Middle frontal gyrus (tissue), 1 donor: ENCODE results near the gene LTBP4.
"Not testable (repeated sequence)": the region's sequence is repeated elsewhere in the genome, so short reads cannot be mapped to it uniquely, and the experiment has no call there.

Experiments
- DNase-seq: peaks from one replicate; pipeline ENCODE4 v3.0.0-alpha.2; 2015; ENCODE audit warnings: low spot score; ENCODE audit errors: extremely low spot score

LTBP4 gene

DNA sequence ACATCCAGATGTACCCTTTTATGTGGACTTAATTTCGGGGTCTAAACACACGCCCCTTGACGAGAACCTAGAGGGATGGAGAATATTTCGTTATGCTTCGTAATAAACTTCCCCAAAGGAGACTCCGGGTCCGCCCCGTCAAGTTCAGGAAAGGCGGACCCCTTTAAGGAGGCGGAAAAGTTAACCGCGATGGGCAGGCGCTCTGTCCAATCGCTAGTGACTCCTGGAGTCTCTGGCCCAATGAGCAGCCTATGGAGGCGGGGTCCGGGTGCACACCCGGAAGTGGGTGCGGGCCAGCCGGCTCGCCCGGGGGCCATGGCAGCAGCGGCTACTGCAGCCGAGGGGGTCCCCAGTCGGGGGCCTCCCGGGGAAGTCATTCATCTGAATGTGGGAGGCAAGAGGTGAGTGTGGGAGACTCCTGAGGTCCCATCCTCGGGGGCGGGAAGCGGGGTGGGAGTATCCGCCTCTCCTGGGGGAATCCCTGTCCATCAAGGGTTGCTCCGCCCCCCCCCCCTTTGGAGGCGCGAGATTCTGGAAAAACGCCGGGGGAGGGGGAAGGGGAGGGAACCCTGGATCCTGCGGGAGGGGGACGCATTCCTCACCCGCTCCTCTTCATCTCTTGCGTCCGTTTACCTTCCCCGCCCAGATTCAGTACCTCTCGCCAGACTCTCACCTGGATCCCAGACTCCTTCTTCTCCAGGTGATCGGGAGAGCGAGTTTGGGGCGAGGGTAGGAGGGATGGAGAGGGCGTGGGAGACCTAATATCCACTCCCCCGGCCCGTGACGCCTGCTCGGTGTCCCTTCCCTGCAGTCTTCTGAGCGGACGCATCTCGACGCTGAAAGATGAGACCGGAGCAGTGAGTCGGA, 24.4 kb upstream of the LTBP4 start, which contains the start of gene SHKBP1:
TSS of gene SHKBP1 (plus strand) at position 289 of the 867 bp plus-strand sequence. CDS start at position 316, 27 bp downstream.
- peak; percentile 88 for DNase-seq

DNA sequence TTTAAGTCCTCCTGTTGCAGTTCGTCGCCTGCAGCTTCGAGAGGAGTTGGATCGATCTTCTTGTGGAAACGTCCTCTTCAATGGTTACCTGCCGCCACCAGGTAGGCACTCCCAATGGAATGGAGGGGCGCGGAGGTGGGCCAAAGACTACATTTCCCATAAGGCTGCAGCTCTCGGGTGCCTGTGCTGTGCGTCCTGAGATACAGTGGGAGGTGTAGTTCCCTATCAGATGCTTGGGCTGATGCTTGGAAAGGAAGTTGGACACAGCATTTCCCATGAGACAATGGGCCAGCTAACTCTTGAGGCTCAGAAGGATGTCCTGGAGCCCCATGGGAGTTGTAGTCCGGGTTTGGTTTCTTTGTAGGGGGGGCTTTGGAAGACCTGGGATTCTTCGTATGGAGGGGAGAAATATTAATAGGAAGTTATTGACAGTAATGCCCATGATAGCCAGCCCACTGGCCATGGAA, 22.7 kb upstream of the LTBP4 start:
- DNase-seq: no peak

DNA sequence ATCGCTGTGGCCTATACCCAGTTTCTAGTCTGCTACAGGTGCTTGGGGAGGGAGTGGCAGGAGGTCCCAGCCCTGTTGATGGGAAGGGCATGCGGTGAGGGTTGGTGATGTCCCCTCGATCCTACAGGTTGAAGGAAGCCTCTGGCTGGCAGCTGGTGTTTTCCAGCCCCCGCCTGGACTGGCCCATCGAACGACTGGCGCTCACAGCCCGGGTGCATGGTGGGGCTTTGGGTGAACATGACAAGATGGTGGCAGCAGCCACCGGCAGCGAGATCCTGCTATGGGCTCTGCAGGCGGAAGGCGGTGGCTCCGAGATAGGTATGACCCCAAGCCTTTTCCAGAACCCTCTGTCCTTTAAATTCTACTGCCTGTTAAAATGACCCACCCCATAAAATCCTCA, 20.6 kb upstream of the LTBP4 start:
- no peak for DNase-seq

DNA sequence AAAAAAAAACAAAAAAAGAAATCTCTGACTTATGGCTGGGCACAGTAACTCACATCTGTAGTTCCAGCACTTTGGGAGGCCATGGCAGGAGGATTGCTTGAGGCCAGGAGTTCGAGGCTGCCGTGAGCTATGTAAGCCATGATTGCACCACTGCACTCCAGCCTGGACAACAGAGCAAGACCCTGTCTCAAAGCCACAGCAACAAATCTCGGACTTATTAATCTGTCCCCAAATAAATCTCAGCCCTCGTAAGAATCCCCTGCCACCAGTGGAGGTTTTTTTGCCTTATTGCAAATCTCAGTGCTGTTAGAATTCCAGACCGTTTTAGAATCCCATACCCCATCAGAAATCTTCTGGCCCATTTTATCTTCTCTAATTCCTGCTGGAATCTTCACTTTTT, 19.6 kb upstream of the LTBP4 start:
- DNase-seq: no peak

DNA sequence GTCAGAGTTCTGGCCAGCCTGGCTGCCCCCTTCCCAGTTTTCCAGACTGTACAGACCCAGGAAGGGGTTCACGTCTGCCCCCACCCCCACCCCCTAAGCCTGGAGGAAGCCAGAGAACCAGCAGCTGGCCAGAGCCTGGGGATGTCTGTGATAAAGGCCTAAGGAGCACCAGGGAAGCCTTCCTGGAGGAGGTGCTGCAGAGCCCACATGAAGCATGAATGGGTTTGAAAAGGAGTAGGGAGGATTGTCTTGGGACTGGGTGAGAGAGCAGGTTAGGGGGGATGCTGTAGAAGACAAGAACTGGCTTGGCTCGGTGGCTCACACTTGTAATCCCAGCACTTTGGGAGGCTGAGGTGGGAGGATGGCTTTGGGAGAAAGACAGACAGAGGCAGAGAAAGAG, 18.7 kb upstream of the LTBP4 start:
- no peak for DNase-seq

DNA sequence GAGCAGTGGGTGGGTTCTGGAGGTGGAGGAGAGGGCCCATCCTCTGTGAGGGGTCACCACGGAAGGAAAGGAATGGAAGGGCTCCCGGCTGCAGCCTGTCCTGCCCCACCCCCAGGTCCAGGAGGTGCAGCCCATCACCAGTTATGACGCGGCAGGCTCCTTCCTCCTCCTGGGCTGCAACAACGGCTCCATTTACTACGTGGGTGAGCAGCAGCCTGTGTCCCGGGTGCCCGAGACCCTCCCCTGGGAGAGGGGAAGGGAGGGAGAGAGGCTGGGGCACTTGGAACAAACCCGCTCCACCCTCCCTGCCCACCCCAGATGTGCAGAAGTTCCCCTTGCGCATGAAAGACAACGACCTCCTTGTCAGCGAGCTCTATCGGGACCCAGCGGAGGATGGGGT, 17.9 kb upstream of the LTBP4 start:
- DNase-seq: no peak

DNA sequence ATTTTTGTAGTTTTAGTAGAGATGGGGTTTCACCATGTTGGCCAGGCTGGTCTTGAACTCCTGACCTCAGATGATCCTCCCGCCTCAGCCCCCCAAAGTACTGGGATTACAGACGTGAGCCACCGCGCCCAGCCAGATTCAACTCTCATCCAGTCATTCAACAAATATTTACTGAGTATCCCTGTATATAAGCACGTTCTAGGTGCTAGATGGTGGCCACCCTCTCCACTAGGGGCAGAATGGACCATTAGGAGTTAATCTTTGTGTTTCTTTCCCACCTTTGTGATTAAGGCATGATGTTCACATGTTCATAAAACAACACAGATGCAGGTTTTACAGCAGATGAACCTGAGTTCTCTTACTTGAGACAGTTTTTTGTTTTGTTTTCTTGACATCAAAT, 17.2 kb upstream of the LTBP4 start:
- no peak for DNase-seq

DNA sequence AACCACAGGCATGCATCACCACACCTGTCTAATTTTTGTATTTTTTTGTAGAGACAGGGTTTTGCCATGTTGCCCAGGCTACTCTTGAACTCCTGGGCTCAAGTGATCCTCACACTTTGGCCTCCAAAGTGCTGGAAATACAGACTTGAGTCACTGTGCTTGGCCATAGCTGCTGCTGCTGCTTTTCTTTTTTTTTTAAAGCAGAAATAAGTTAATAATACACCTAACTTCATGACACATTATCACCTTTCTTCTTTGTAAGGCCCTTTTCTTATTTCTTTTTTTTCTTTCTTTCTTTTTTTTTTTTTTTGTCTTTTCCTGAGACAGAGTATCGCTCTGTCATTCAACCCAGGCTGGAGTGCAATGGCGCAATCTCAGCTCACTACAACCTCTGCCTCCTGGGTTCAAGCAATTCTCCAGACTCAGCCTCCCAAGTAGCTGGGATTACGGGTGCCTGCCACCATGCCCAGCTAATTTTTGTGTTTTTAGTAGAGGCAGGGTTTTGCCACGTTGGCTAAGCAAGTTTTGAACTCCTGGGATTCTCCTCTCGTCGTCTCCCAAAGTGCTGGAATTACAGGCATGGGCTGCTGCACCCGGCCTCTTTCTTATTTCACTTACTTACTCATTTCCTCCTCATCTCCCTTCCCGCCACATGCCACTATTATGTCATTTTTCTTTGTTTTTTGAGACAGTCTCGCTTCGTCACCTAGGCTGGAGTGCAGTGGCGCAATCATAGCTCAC, 15.8 kb upstream of the LTBP4 start:
- no peak for DNase-seq

DNA sequence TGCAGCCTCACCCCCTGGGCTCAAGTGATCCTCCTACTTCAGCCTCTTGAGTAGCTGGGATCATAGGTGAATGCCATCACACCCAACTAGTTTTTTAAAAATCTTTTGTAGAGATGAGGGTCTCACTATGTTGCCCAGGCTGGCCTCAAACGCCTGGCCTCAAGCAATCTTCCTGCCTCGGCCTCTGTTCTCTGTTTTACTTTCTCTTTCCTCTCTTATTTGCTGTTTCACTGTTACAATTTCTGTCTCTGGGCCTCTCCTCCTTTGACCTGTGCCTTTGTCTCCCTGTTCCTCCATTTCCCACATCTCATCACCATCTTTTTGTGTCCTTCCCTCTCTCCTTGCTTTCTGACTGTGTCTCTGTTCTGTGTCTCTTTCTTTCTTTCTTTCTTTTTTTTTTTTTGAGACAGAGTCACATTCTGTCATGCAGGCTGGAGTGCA, 15.2 kb upstream of the LTBP4 start:
- DNase-seq: no peak

DNA sequence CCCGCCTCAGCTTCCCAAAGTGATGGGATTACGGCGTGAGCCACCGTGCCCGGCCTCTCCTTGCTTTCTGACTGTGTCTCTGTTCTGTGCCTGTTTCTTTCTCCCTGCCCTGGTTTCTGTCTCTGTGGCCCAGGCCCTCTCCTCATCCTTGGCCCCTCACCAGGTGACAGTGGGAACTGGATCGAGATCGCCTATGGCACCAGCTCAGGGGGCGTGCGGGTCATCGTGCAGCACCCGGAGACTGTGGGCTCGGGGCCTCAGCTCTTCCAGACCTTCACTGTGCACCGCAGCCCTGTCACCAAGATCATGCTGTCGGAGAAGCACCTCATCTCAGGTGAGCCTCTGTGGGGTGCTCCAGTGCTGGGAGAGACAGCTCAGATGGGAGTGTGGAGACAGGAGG, 14.6 kb upstream of the LTBP4 start:
- DNase-seq: no peak

DNA sequence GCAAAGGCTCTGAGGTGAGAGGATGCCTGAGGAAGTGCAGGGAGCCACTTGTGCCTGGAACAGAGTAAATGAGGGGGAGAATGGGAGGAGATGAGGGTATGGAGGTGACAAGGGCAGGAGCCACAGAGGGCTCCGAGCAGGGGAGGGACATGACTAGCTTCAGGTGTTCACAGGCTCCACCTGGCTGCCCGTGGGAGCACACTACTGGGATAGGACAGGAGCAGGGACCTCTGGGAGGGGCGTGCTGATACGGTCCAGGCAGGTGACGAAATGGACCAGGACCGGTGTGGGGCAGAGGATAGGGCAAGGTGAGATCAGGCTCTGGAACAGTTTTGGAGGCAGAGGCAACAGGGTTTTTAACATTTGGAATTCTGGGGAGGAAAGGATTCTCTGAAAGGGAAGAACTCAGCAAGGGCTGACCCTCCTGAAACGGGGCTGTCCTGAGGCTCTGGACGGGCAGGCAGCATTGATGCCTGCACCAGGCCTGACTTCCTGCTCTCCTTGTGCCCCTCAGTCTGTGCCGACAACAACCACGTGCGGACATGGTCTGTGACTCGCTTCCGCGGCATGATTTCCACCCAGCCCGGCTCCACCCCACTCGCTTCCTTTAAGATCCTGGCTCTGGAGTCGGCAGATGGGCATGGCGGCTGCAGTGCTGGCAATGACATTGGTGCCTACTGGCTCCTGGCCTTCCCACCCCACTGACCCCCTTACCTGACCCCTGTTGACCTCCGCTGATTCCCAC, 12.9 kb upstream of the LTBP4 start:
- DNase-seq: no peak

DNA sequence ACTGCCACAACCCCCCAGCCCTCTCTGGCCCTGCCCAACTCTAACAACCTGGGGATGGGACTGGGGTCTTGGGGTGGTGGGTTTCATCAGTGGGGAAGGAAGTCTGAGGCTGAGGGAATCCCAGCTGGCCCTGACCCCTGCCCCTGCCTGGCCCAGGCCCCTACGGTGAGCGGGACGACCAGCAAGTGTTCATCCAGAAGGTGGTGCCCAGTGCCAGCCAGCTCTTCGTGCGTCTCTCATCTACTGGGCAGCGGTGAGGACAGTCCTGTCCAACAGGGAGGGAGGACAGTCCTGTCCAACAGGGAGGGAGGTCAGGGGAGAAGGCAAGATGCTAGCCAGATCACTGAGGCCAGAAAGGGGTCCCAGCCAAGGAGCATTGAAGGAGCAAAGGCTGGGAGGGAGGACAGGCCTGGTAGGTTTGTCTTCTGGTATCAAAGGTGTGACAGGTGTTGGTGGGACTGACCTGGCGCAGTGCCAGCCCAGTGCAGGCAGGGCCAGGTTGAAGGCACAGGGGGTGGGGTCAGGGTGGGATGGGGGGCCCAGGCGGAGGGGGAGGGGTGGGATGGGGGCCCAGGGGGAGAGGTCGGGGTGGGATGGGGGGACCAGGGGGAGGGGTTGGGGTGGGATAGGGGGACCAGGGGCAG, 12.1 kb upstream of the LTBP4 start:
- no peak for DNase-seq

DNA sequence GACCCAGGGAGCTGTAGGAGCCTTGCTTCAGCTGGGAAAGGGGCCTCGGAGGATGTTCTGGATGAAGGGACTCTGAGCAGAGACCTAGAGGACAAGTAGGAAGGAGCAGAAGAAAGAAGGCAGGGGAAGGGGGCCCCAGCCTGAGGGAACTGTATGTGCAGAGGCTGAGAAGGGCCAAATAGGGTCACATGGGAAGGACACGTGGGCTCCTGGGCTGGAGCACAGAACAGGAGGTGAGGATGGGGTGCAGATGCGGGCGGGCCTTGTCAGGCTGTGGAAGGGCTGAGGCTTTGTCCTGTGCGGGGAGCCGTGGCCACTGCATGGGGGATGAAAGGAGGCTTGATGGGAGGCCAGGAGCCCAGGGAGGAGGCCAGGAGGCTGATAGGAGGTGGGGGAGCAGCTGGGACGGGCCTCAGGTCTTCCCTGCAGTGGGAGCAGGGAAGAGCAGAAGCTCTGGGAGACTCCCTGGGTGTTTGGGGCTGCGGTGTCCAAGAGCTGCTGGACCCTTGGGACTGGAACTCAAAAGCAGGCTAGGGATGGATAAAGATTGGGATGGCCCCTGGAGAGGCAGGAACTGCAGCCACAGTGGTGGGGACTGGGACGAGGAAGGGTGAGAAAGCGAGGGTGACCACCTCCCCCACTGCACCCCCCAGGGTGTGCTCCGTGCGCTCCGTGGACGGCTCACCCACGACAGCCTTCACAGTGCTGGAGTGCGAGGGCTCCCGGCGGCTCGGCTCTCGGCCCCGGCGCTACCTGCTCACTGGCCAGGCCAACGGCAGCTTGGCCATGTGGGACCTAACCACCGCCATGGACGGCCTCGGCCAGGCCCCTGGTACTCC, 11.4 kb upstream of the LTBP4 start:
- DNase-seq: no peak

DNA sequence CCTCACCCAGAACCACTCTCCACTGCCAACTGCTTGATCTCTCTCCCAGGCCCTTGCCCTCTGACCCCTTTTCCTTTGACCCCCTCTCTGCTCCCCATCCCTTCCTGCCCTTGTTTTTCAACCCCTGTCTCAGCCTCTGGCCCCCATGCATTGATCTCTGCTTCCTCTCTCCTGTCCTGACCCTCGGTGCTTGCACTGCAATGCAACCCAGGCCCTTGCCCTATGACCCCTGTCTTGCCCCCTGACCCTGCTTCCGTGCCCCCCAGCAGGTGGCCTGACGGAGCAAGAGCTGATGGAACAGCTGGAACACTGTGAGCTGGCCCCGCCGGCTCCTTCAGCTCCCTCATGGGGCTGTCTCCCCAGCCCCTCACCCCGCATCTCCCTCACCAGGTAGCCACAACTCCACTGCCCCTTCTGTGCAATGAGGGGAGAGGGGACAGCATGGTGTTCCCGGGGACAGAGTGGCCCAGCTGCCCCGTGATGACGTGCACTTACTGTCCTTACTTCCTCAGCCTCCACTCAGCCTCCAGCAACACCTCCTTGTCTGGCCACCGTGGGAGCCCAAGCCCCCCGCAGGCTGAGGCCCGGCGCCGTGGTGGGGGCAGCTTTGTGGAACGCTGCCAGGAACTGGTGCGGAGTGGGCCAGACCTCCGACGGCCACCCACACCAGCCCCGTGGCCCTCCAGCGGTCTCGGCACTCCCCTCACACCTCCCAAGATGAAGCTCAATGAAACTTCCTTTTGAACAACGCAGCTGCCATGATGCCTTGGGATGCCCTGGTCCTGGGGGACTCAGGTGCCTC, 10.5 kb upstream of the LTBP4 start:
- no peak for DNase-seq

DNA sequence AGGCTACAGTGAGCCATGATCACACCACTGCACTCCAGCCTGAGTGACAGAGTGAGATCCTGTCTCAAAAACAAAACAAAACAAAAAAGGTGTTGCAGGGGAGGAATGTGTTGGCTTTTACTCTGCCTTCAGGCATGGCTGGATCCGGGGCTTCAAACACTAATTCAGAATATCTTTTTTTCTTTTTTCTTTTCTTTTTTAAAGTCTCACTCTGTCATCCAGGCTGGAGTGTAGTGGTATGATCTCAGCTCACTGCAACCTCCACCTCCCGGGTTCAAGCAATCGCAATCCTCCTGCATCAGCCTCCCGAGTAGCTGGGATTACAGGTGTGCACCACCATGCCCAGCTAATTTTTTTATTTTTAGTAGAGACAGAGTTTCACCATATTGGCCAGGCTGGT, 9.4 kb upstream of the LTBP4 start:
- DNase-seq: not testable (repeated sequence)

DNA sequence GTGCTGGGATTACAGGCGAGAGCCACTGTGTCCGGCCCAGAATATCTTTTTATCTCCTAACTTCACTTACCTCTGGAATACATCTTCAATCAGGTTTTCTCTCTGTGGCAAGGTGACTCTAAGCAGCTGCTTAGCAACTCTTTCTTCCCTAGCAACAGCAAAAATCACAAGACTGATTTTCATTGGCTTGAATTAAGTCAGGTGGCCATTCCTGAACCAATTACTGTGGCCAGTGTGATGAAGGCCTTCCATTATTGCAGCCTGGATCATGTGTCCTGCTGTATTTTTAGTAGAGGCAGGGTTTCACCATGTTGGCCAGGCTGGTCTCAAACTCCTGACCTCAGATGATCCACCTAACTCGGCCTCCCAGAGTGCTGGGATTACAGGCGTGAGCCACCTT, 9.0 kb upstream of the LTBP4 start:
- no peak for DNase-seq

DNA sequence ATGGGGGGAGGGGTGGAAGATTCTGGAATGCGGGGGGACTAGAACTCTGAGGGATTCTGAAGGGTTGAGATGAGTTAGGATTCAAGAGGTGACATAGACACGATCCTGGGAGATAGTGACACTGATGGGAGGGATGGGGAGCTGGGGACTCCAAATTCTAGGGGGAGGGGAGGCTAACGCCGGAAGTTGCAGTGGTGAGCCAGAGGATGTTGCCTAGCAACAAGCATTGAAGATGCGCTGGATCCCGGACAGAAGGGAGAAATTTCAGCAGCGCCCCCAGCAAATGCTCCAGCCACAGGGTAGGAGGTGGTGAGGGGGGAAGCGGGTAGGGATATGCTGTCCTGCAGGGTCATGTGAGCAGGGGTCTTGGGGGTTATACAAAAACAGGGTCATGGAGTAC, 6.9 kb upstream of the LTBP4 start:
- no peak for DNase-seq

DNA sequence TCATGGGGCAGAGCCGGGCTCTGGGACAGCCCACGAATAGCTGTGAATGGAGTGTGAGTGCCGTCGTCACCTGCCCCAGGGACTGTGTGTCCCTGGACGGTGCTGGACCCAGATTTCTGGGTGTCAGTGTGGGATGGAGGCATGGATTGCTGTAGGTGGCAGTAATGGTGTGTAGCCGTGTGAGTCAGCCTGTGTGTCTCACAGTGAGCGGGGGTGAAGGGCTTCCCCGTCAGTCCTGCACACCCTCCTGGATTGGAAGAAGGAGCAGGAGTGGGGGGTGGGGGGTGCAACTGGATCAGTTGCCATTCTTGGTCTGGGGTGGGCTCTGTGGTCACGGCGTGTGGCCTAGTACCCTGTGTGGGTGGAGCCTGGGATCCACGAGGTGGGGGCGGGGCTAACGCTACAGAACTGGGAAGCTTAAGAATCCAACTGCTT, 6.5 kb upstream of the LTBP4 start:
- DNase-seq: no peak

DNA sequence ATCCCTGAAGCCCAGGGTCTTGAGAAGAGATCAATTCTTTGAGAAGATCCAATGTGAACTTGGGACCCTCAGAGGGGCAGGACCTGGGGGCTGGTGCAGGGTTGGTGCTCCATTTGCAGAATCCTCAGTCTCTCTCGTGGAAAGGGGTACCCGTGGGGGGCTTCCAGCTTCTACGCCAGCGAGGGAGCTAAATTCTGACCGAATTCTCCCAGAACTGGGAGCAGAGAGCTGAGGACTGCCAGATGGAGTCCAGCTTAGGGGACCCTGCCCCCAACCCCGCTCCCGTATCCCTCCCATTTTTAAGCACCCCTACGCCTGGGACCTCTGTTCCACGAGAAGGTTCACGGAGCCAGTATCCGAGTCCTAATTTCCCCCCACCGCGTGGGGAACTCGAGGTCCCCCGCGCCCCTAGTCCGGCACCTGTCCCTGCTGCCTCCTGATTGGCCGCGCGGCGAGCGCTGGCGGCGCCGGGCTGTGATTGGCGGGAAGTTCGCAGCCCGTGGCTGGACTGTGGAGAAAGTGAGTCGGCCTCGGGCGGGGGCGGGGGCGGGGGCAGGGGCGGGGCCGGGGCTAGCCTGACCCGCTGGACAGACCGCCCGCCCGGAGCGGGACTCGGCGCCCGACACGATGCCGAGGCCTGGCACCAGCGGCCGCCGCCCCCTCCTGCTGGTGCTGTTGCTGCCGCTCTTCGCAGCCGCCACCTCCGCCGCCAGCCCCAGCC, 4.4 kb upstream of the LTBP4 start:
- no peak for DNase-seq
